CD14-positive monocyte (primary cell): Measurements from ENCODE around the gene ITGB8. TPM values are rescaled to one million over a fixed set of nuclear protein-coding genes. Genes with fewer than 3 reads are reported as not detected.

ENCODE experiments used
- DNase-seq, 3 donors: peaks; one replicate each; pipeline ENCODE4 v3.0.0-alpha.2; 2011 to 2022
- H2AFZ ChIP-seq: 2 replicates; pipeline ENCODE4 v1.6.0; 2012; ENCODE audit warnings: mild to moderate bottlenecking, low read depth, low read length, inconsistent platforms; ENCODE audit not compliant: insufficient read depth, poor library complexity, severe bottlenecking
- H3K27ac ChIP-seq, 2 donors: 1 replicate in 1 of 2; 2 replicates in 1 of 2; pipeline ENCODE4 v1.5.1; 2012 to 2013; ENCODE audit warnings: low read length in 2 of 2, control low read depth in 1 of 2, inconsistent platforms in 1 of 2, low read depth in 1 of 2, mild to moderate bottlenecking in 1 of 2
- H3K27me3 ChIP-seq, 2 donors: one replicate each; pipeline versions ENCODE4 v1.6.0 to v1.6.1; 2011 to 2013; ENCODE audit warnings: low read length in 2 of 2; ENCODE audit not compliant: control insufficient read depth in 2 of 2, insufficient read depth in 2 of 2
- H3K36me3 ChIP-seq, 2 donors: replicated peaks in 1 of 2; 1 replicate in 1 of 2; 2 replicates in 1 of 2; pipeline versions ENCODE4 v1.5.1 to v1.6.1; 2012 to 2013; ENCODE audit warnings: low read length in 2 of 2, control low read depth in 1 of 2, inconsistent platforms in 1 of 2, mild to moderate bottlenecking in 1 of 2; ENCODE audit not compliant: insufficient read depth in 2 of 2, control insufficient read depth in 1 of 2
- H3K4me1 ChIP-seq, 2 donors: 1 replicate in 1 of 2; 2 replicates in 1 of 2; pipeline versions ENCODE4 v1.5.1 to v1.6.1; 2012 to 2013; ENCODE audit warnings: low read length in 2 of 2, control low read depth in 1 of 2, inconsistent platforms in 1 of 2, mild to moderate bottlenecking in 1 of 2, moderate library complexity in 1 of 2; ENCODE audit not compliant: insufficient read depth in 2 of 2, control insufficient read depth in 1 of 2
- H3K4me2 ChIP-seq: replicated peaks from 2 replicates; pipeline ENCODE3; 2012; ENCODE audit warnings: low read length, moderate library complexity, mild to moderate bottlenecking; ENCODE audit not compliant: poor library complexity, severe bottlenecking; ENCODE audit errors: extremely low read depth
- H3K4me3 ChIP-seq, 3 experiments: fragments of 200-600 bp in 1 of 3; sonication (generic) in 1 of 3; replicated peaks in 1 of 3; 1 replicate in 2 of 3; 2 replicates in 1 of 3; pipeline ENCODE4 v1.5.1; 2011 to 2013; ENCODE audit warnings: low read length in 3 of 3, mild to moderate bottlenecking in 3 of 3, control low read depth in 2 of 3, low read depth in 2 of 3, inconsistent platforms in 1 of 3, moderate library complexity in 1 of 3
- H3K79me2 ChIP-seq: 2 replicates; pipeline ENCODE4 v1.6.0; 2012; ENCODE audit warnings: mild to moderate bottlenecking, control low read depth, inconsistent platforms, low read length, moderate library complexity; ENCODE audit not compliant: insufficient read depth
- H3K9ac ChIP-seq: 2 replicates; pipeline ENCODE4 v1.6.0; 2017; ENCODE audit warnings: low read length, mild to moderate bottlenecking; ENCODE audit not compliant: insufficient read depth, poor library complexity, severe bottlenecking
- H3K9me3 ChIP-seq, 2 donors: replicated peaks in 1 of 2; 1 replicate in 1 of 2; 2 replicates in 1 of 2; pipeline versions ENCODE4 v1.5.1 to v1.6.1; 2012 to 2013; ENCODE audit warnings: low read length in 2 of 2, control low read depth in 1 of 2; ENCODE audit not compliant: control insufficient read depth in 1 of 2, insufficient read depth in 1 of 2
- H4K20me1 ChIP-seq: 2 replicates; pipeline ENCODE4 v1.6.0; 2012; ENCODE audit warnings: mild to moderate bottlenecking, low read length, control low read depth, moderate library complexity; ENCODE audit not compliant: insufficient read depth
- H3K27ac Mint-ChIP-seq, 7 donors: one replicate each; pipeline ENCODE4 v1.8.0; 2020; ENCODE audit warnings: mild to moderate bottlenecking in 7 of 7, mixed read lengths in 7 of 7, moderate library complexity in 6 of 7, inconsistent platforms in 2 of 7
- H3K27me3 Mint-ChIP-seq, 3 donors: one replicate each; pipeline ENCODE4 v1.8.0; 2021 to 2022; ENCODE audit warnings: low read depth in 3 of 3, mild to moderate bottlenecking in 3 of 3, mixed read lengths in 3 of 3, moderate library complexity in 3 of 3, inconsistent platforms in 1 of 3
- H3K36me3 Mint-ChIP-seq, 2 donors: one replicate each; pipeline ENCODE4 v1.8.0; 2020; ENCODE audit warnings: mixed read lengths in 2 of 2, inconsistent platforms in 1 of 2, mild to moderate bottlenecking in 1 of 2
- H3K4me1 Mint-ChIP-seq: one replicate; pipeline ENCODE4 v1.8.0; 2020; ENCODE audit warnings: mild to moderate bottlenecking, mixed read lengths
- H3K4me3 Mint-ChIP-seq, 2 donors: one replicate each; pipeline ENCODE4 v1.8.0; 2020; ENCODE audit warnings: mild to moderate bottlenecking in 2 of 2, mixed read lengths in 2 of 2, moderate library complexity in 1 of 2
- H3K9me3 Mint-ChIP-seq, 7 donors: one replicate each; pipeline ENCODE4 v1.8.0; 2020 to 2022; ENCODE audit warnings: mixed read lengths in 7 of 7, mild to moderate bottlenecking in 6 of 7, moderate library complexity in 6 of 7, inconsistent platforms in 2 of 7
- WGBS: methylation state at CpG from one replicate; pipeline ENCODE4 v1.1.5; 2013; ENCODE audit warnings: missing lambda C conversion rate; ENCODE audit not compliant: insufficient coverage; 5-methylcytosine and 5-hydroxymethylcytosine counted together
- intact Hi-C, 2 donors: fragments of 100-400 bp; cut with micrococcal nuclease; formaldehyde crosslinking; loops; one replicate each; pipeline versions ENCODE4 v1.15.0 to v1.15.1; 2023
- polyA plus RNA-seq, 3 donors: library from polyadenylated mRNA; depleted of rRNA in 1 of 3; unstranded in 2 of 3; stranded (reverse) in 1 of 3; fragments of 300-500 nt in 2 of 3; fragments of >200 nt in 1 of 3; fragmentation: Illumina TruSeq in 2 of 3; gene quantifications; 1 replicate in 2 of 3; 2 replicates in 1 of 3; pipeline ENCODE4 v1.2.3, GENCODE V29; 2012 to 2021
- TF ChIP-seq, protein P1 (sequence below): fragments of 200-600 bp; IDR thresholded peaks from one replicate; pipeline ENCODE4 v1.8.0; 2022; ENCODE audit warnings: antibody characterized with exemption, mild to moderate bottlenecking

ITGB8 gene
- polyA plus RNA-seq, 3 donors, result 0.01 to 0.28 (median 0.19) TPM

DNA sequence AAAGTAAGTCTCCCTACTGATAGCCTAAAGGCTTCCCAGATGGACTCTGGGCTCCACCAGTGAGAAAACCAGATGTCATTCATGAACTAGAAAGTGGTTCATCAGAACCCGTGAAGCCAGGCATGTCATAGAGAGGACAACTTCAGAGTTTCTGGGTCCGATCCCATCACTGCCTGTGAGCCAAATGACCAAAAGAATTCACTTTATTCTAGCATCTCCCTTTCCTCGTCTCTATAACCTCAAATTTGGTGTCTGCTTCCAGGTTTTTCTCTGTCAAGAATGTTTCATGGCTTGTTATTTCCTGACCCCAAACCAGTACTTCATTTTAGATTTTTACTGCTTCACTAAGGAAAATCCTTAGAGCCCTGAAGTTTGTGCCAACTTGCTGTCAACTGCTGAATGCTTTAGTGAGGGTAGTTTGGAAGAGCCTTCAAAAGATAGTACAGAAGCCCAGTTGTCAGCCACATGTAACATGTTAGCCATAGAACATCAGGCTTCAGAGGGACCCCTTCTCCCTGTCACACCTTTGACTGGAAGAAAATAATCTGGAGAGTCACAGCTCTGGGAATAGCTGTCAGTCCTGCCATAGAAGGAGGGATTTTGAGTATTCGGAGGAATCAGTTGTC is 34.0 kb downstream of the ITGB8 start:
- H3K27ac Mint-ChIP-seq, result no peak overlapping the region
- H3K4me3 Mint-ChIP-seq, result no peak overlapping the region
- H3K27ac ChIP-seq, result no peak overlapping the region
- peaks cover 0 to 6% (median 0%) of the 10 kb centered on the region in 7 donors for H3K9me3 Mint-ChIP-seq
- H3K79me2 ChIP-seq, result no peaks in the 10 kb centered on the region
- H3K27me3 Mint-ChIP-seq, result no peaks in the 10 kb centered on the region
- no peak overlapping the region for H3K9ac ChIP-seq
- 100% methylated on average over 4 of the region's 4 CpGs for WGBS
- H4K20me1 ChIP-seq, result no peaks in the 10 kb centered on the region
- H3K4me3 ChIP-seq, result no peak overlapping the region
- no peaks in the 10 kb centered on the region for H3K4me1 ChIP-seq
- no peaks in the 10 kb centered on the region for H3K36me3 Mint-ChIP-seq
- DNase-seq, result no peak
- no peaks in the 10 kb centered on the region for H3K9me3 ChIP-seq
- H3K36me3 ChIP-seq, result no peaks in the 10 kb centered on the region
- no peaks in the 10 kb centered on the region for H3K4me1 Mint-ChIP-seq
- no peaks in the 10 kb centered on the region for H3K27me3 ChIP-seq
- H2AFZ ChIP-seq, result no peak overlapping the region
- TF ChIP-seq, protein P1, sequence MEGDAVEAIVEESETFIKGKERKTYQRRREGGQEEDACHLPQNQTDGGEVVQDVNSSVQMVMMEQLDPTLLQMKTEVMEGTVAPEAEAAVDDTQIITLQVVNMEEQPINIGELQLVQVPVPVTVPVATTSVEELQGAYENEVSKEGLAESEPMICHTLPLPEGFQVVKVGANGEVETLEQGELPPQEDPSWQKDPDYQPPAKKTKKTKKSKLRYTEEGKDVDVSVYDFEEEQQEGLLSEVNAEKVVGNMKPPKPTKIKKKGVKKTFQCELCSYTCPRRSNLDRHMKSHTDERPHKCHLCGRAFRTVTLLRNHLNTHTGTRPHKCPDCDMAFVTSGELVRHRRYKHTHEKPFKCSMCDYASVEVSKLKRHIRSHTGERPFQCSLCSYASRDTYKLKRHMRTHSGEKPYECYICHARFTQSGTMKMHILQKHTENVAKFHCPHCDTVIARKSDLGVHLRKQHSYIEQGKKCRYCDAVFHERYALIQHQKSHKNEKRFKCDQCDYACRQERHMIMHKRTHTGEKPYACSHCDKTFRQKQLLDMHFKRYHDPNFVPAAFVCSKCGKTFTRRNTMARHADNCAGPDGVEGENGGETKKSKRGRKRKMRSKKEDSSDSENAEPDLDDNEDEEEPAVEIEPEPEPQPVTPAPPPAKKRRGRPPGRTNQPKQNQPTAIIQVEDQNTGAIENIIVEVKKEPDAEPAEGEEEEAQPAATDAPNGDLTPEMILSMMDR, result no peak
- intact Hi-C loops, result no loop called here
- no peak overlapping the region for H3K4me2 ChIP-seq

DNA sequence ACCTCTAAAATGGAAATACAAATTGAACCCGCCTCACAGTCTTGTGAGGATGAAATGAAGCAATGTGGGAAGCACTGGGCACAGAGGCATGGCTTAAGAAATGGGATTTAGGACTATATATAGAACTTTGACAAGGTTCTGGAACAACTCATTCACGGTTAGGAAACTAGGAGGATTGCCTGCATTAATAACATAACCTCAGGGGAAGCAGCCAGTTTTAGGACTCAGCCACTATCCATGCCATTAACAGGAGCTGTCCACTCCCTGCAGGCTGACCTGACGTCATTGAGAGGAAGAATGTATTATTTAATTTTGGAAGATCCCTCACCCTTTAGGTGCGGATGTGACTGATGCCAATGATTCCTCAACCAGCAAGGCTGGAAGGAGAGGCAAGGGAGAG is 34.8 kb downstream of the ITGB8 start:
- Histone ChIP-seq H3K9me3 (no peaks in the 10 kb centered on the region), H3K4me1 (no peaks in the 10 kb centered on the region), H3K9ac (no peak overlapping the region), H4K20me1 (no peaks in the 10 kb centered on the region), H3K4me3 (no peak overlapping the region), H3K27me3 (no peaks in the 10 kb centered on the region), H3K36me3 (no peaks in the 10 kb centered on the region), H3K27ac (no peak overlapping the region), H2AFZ (no peak overlapping the region), H3K4me2 (no peak overlapping the region), H3K79me2 (no peaks in the 10 kb centered on the region)
- DNase-seq, result no peak
- peaks cover 0 to 6% (median 0%) of the 10 kb centered on the region in 7 donors for H3K9me3 Mint-ChIP-seq
- H3K27ac Mint-ChIP-seq, result no peak overlapping the region
- intact Hi-C loops, result no loop called here
- no peaks in the 10 kb centered on the region for H3K36me3 Mint-ChIP-seq
- H3K4me3 Mint-ChIP-seq, result no peak overlapping the region
- no peaks in the 10 kb centered on the region for H3K27me3 Mint-ChIP-seq
- TF ChIP-seq, protein P1, result no peak
- WGBS, result 100% methylated on average over 1 of the region's 4 CpGs
- no peaks in the 10 kb centered on the region for H3K4me1 Mint-ChIP-seq
